ENCODE data around the gene CCR7. TPM values are rescaled to one million over a fixed set of nuclear protein-coding genes. Genes with fewer than 3 reads are reported as not detected.

Gene CCR7
- total RNA-seq, 1 donor from 2014 or later: under 0.01 TPM

- no peak for DNase-seq (ENCODE audit: low read depth in 2 of 2)
Measured at GRCh38 chr17:40562838-40563219, 2.4 kb downstream of the CCR7 start.

- DNase-seq (ENCODE audit: low read depth in 2 of 2): no peak
Measured at GRCh38 chr17:40561871-40562611, 3.2 kb downstream of the CCR7 start.

- DNase-seq (ENCODE audit: low read depth in 2 of 2): no peak
Measured at GRCh38 chr17:40561294-40561870, 3.9 kb downstream of the CCR7 start.

GRCh38 chr17:40560592-40561293, 4.5 kb downstream of the CCR7 start:
- no peak for DNase-seq (ENCODE audit: low read depth in 2 of 2)

- DNase-seq (ENCODE audit: low read depth in 2 of 2): peak; percentile 65 to 88
Measured at GRCh38 chr17:40559954-40560591, 5.2 kb downstream of the CCR7 start.

GRCh38 chr17:40559564-40559916, 5.7 kb downstream of the CCR7 start:
- DNase-seq (ENCODE audit: low read depth in 2 of 2): no peak

GRCh38 chr17:40558890-40559563, 6.2 kb downstream of the CCR7 start:
- no peak for DNase-seq (ENCODE audit: low read depth in 2 of 2)

- DNase-seq (ENCODE audit: low read depth in 2 of 2): no peak
Measured at GRCh38 chr17:40558300-40558889, 6.9 kb downstream of the CCR7 start.

- DNase-seq (ENCODE audit: low read depth in 2 of 2): no peak
Measured at GRCh38 chr17:40557531-40558299, 7.6 kb downstream of the CCR7 start.

- peak in 1 of 2 donors; percentile 77 for DNase-seq (ENCODE audit: low read depth in 2 of 2)
Measured at GRCh38 chr17:40556884-40557414, 8.3 kb downstream of the CCR7 start.

GRCh38 chr17:40556198-40556661, 9.0 kb downstream of the CCR7 start:
- DNase-seq (ENCODE audit: low read depth in 2 of 2): no peak

- DNase-seq (ENCODE audit: low read depth in 2 of 2): no peak
Measured at GRCh38 chr17:40555296-40556190, 9.7 kb downstream of the CCR7 start.

- DNase-seq (ENCODE audit: low read depth in 2 of 2): no peak
Measured at GRCh38 chr17:40554646-40555295, 10.5 kb downstream of the CCR7 start.

GRCh38 chr17:40553694-40554534, 11.4 kb downstream of the CCR7 start:
- no peak for DNase-seq (ENCODE audit: low read depth in 2 of 2)

GRCh38 chr17:40552806-40553693, 12.2 kb downstream of the CCR7 start:
- DNase-seq (ENCODE audit: low read depth in 2 of 2): no peak

- DNase-seq (ENCODE audit: low read depth in 2 of 2): peak in 1 of 2 donors; percentile 50
Measured at GRCh38 chr17:40551879-40552768, 13.1 kb downstream of the CCR7 start.

All from dermis microvascular lymphatic vessel endothelial cell (primary cell).